DOHH2 (cell line): ENCODE data around the gene U2AF2.

Experiments used
- EZH2phosphoT487 ChIP-seq: fragments of 200-600 bp; sonication (generic); IDR thresholded peaks from 2 replicates; pipeline ENCODE4 v1.6.1; 2017; ENCODE audit warnings: borderline replicate concordance, mild to moderate bottlenecking, antibody characterized with exemption, low read length, moderate library complexity, mixed read lengths
- TF ChIP-seq, protein P1 (sequence below): fragments of 200-600 bp; sonication (generic); IDR thresholded peaks from one replicate; pipeline ENCODE4 v1.5.1; 2014; ENCODE audit warnings: antibody characterized with exemption, mild to moderate bottlenecking, low read depth, low read length; ENCODE audit not compliant: poor library complexity, severe bottlenecking

DNA sequence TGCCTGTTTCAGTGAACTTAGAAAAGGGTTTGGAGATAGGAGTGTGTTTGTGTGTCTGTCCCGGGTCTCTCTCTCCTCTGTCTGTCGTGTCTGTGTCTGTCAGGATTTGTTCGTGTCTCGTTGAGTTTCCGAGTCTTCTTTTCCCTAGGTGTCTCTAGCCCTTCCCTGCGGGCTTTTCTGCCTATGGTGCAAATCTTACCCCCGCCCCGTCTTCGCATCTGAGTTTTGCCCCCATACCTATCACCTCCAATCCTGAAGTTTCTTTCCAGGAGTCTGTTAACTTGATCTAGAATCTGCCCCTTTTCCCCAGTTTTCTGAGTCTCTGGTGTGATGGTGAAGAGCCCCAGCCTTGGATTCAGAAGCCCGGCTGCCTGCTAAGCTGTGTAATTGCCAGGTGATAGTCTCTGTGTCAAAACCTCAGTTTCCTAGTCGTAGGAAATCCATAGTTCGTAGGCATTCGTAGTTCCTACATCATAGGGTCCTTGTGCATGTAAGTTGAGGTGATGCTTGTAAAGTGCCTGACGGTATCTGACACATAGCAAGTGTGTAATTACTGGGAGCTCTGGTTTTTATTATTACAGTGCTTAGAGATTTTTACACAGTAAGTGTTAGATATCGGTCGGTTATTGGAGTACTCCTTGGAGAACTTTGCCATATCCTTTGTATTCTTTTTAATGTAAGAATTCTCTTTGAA is 21.0 kb downstream of the U2AF2 start:
- TF ChIP-seq, protein P1, sequence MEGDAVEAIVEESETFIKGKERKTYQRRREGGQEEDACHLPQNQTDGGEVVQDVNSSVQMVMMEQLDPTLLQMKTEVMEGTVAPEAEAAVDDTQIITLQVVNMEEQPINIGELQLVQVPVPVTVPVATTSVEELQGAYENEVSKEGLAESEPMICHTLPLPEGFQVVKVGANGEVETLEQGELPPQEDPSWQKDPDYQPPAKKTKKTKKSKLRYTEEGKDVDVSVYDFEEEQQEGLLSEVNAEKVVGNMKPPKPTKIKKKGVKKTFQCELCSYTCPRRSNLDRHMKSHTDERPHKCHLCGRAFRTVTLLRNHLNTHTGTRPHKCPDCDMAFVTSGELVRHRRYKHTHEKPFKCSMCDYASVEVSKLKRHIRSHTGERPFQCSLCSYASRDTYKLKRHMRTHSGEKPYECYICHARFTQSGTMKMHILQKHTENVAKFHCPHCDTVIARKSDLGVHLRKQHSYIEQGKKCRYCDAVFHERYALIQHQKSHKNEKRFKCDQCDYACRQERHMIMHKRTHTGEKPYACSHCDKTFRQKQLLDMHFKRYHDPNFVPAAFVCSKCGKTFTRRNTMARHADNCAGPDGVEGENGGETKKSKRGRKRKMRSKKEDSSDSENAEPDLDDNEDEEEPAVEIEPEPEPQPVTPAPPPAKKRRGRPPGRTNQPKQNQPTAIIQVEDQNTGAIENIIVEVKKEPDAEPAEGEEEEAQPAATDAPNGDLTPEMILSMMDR, result no peak
- TF ChIP-seq EZH2phosphoT487, result no peak
